Glomerular endothelial cell (primary cell): ENCODE measurements around the gene LCTL. TPM values are rescaled to one million over a fixed set of nuclear protein-coding genes. Genes with fewer than 3 reads are reported as not detected.
"Not testable (repeated sequence)": the region's sequence is repeated elsewhere in the genome, so short reads cannot be mapped to it uniquely, and the experiment has no call there.

ENCODE experiments used
- DNase-seq: peaks from one replicate; pipeline ENCODE4 v3.0.0-alpha.2; 2011; ENCODE audit warnings: low read depth, low spot score; ENCODE audit errors: extremely low read depth
- total RNA-seq: library from RNA; depleted of rRNA; stranded (reverse); fragments of >200 nt; gene quantifications from 2 replicates; pipeline ENCODE4 v1.2.3, GENCODE V29; 2015

The LCTL gene
- total RNA-seq, 1 donor from 2014 or later, result 0.06 TPM

DNA sequence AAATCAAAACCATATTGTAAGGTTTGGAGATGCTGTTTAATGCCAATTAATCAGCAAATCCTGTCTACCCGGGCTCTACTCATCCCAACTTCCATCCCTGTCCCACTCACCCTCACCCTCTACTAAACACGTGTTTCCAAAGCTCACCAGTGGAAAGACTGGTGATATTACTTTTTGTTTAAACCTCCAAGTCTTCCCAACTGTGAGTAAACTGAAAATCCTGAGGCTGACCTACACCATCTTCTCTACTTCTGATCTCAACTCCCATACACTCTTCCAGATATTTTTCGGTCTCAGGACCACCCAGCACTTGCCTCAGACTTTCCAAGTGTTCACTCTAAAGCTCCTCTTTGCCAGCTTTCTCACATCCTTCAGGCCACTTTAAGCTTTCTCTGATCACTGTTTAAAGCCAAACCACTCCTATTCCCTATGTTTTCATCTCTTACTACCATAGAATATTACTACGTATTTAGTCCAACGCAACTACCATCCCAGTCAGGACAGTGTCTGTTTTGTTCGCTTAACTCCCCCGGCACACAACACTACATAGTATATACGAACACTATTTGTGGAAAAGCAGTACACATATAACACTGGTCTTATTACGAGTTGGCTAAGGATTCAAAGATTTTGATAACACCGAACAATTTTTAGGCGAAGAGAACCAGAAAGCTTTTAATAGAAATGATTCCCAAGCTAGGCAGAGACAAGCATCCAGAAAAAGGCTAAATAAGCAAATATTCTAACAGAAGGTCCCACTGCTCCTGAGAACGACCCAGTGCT lies 61.8 kb downstream of the LCTL start:
- no peak for DNase-seq

DNA sequence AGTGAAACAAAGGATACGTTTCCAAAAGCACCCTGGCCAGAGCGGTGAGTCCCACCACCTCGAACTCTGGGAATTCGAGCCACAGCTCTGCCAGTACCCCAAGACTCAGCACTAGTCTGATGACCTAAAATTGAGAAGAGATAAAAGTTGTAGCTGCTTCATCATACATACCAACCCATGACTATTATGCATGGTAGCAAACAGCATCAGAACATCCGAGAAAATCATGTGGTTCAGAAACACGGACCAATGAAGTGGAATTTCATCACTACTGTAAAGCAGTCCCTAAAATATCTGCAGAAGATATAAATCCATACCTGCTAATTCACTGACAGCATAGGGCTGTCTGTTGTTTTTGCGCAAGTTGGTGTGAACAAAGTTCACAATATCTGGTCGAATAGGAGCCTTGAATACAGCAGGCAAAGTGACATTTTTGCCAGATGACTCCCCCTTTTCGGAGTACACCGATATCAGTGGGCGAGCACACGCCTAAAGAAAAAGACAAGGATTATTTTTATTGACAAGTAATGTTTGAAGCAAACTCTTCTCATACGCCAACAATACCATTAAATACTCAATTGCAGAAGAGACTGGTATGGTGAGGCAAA lies 62.7 kb downstream of the LCTL start:
- DNase-seq, result not testable (repeated sequence)

DNA sequence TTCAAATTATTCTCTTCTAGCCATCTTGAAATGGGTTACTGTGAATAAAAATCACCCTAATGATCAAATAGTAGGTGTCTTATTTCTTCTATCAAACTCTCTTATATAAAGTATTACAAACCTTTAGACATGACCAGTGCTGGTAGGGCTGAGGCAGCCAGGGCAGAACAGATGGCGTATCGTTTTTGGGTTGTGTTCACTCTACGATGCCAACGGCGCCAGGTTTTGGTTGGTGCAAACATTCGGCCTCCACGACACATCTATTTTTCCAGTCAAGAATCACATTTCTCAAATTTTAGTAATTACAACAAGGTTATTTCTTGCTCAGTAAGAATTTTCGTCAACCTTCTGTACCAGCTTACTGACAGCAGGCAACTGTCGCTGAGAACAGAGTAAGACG lies 63.3 kb downstream of the LCTL start:
- DNase-seq, result no peak

DNA sequence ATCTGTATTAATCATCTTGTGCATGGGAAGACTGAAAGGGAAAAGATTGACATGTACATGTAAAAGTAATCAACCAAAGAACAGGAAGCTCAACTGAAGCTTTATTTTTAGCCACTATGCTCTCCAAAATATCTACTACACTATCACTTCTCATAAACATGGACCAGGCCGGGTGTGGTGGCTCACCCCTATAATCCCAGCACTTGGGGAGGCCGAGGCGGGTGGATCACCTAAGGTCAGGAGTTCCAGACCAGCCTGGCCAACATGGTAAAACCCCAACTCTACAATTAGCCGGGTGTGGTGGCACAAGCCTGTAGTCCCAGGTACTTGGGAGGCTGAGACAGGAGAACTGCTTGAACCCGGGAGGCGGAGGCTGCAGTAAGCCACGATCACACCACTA lies 65.5 kb downstream of the LCTL start:
- not testable (repeated sequence) for DNase-seq

DNA sequence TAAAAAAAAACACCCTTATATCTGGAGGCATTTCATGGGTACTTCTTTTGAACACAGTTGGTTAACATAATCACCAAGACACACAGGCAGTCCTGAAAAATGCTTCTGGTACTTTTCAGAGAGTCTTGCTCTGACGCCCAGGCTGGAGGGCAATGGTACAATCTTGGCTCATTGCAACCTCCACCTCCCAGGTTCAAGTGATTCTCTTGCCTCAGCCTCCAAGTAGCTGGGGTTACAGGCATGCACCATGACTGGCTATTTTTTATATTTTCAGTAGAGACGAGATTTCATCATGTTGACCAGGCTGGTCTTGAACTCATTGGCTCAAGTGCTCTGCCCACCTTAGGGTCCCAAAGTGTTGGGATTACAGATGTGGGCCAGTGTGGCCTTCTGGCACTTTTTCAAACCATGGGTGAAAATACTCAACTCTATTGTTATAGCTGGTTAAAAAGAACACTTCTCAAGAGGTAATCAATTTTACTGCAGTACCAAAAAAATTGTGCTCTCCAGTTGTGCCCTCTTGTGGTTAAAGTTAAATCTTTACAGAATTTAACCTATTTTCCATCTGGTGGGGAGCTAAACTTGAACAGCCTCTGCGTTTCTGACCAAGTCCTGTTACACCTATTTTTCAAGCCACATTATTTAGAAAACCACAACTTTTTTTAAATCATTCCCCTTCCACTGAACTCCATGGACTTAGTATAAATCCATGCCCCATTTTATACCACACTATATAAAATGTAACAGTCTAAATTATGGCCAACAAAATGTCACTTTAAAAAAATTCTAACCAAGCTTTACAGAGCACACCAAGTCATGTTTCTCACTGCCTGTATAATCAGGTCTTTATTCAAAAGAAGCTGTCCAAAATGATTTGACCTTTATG lies 67.1 kb downstream of the LCTL start:
- DNase-seq, result no peak

Other genes starting within 250 kb of the LCTL start
- 2.7 and 3.6 TPM in 2 replicates for gene TIPIN, start 209.3 kb downstream of the LCTL start, total RNA-seq
- 52.8 and 78.8 TPM in 2 replicates for gene MAP2K1, start 179.1 kb downstream of the LCTL start, total RNA-seq
- 12.1 and 24.7 TPM in 2 replicates for gene SNAPC5, start 68.2 kb downstream of the LCTL start, total RNA-seq
- gene RPL4, start 61.1 kb downstream of the LCTL start, total RNA-seq, result 2,424 and 3,654 TPM in 2 replicates
- gene ZWILCH, start 60.7 kb downstream of the LCTL start, total RNA-seq, result 11.8 and 17.3 TPM in 2 replicates
- 4.7 and 15.6 TPM in 2 replicates for gene SMAD6, start 136.2 kb upstream of the LCTL start, total RNA-seq